Measurements from ENCODE around the gene STK39. TPM values are rescaled to one million over a fixed set of nuclear protein-coding genes. Genes with fewer than 3 reads are reported as not detected.
A peak's percentile ranks its signal among the peaks of the same experiment; 100 is the strongest.

The STK39 gene
- total RNA-seq, 3 donors from 2014 or later, result 36.4 to 57.5 (median 52.5) TPM

DNA sequence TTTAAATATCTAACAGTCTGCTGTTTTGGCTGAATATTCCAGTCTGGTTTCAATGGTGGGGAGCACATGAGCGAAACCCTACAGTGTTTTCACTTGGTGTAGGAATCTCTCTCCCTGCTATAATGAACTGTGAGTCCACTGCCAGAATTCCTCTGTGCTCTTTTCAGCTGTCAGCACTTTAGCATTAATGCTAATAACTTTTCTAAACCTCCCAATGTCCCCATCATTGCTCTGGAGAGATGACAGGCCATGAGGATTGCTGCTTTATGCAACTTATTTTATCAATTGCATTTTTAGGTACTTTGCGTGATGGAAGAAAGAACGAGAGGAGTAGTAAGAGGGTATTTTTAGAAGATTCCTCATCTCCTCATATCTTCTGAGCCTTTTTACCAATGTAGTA lies 25.3 kb downstream of the STK39 start:
- Histone ChIP-seq H3K36me3 (ENCODE audit: low read depth) (no peaks in the 10 kb centered on the region), H3K4me3 (no peak overlapping the region), H3K4me1 (ENCODE audit: low read depth) (peaks cover 34% of the 10 kb centered on the region), H3K9me3 (no peaks in the 10 kb centered on the region)
- no peak for DNase-seq
- TF ChIP-seq, protein P1, sequence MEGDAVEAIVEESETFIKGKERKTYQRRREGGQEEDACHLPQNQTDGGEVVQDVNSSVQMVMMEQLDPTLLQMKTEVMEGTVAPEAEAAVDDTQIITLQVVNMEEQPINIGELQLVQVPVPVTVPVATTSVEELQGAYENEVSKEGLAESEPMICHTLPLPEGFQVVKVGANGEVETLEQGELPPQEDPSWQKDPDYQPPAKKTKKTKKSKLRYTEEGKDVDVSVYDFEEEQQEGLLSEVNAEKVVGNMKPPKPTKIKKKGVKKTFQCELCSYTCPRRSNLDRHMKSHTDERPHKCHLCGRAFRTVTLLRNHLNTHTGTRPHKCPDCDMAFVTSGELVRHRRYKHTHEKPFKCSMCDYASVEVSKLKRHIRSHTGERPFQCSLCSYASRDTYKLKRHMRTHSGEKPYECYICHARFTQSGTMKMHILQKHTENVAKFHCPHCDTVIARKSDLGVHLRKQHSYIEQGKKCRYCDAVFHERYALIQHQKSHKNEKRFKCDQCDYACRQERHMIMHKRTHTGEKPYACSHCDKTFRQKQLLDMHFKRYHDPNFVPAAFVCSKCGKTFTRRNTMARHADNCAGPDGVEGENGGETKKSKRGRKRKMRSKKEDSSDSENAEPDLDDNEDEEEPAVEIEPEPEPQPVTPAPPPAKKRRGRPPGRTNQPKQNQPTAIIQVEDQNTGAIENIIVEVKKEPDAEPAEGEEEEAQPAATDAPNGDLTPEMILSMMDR (IDR thresholded peaks at IDR 0.05), result no peak
- no peak for ATAC-seq
- intact Hi-C loops (cut with DNase I, micrococcal nuclease), result no loop called here

DNA sequence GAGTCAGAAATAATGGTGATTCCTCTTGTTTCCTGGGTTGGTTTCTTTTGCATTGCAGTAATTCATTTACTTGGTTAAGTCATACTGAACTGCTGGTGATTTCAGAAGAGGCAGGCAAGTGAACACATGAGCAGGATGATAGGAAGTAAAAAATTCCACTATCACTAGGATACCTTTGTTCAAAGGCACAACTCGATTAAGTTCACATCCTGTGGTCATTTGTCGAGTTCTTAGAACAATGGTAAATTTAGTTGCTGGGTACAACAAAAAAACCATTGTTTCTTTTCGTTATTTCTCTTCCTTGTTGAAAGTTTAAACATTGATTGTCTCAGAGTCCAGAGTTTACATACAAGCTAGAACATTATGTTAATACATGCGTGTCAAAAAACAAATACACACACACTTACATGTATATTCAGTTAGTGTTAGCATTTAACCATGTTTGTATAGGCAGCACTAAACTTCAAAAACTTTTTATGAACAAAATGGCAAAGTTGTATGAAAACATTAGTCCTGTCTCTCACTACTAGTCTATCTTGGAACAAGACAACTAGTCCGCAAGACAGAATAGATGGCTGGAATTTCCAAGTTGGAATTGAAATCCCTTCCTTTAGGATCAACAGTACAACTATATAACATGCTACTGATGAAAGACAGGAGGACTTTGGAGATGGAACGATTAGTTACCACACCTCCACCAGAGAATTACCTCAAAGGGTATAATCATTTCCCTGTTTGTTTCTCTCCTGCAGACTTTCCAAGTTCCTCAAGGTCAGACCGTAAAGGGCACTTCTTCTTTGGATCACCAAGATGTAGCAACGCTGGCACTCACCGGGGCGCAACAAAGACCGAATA lies 26.2 kb downstream of the STK39 start:
- ATAC-seq (peak; percentile 74), DNase-seq (no peak)
- no peaks in the 10 kb centered on the region for H3K9me3 ChIP-seq
- no peak overlapping the region for H3K4me3 ChIP-seq
- no peaks in the 10 kb centered on the region for H3K36me3 ChIP-seq (ENCODE audit: low read depth)
- H3K4me1 ChIP-seq (ENCODE audit: low read depth), result peaks cover 41% of the 10 kb centered on the region
- intact Hi-C loops (cut with DNase I, micrococcal nuclease), result no loop called here
- TF ChIP-seq, protein P1 (IDR thresholded peaks at IDR 0.05), result no peak

DNA sequence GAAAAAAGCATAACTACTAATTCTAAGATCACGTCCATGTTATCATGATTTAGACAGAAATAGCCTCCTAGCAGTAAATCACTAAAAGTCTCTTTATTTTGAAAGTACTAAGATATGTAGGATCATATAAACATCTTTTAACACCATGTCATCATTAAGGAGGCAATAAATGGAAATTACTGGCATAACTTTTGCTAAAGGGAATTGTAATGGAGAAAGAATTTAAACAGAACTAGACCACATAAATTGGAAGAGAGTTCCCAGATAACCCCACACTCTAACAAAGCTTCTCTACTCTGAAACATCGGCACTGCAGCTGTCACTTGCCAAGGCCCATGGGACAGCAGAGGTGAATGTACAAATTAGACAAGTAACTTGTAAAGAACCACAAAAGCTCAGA lies 29.5 kb downstream of the STK39 start:
- no peak overlapping the region for H3K4me3 ChIP-seq
- ATAC-seq, result no peak
- peaks cover 28% of the 10 kb centered on the region for H3K4me1 ChIP-seq (ENCODE audit: low read depth)
- intact Hi-C loops (cut with DNase I, micrococcal nuclease), result no loop called here
- TF ChIP-seq, protein P1 (IDR thresholded peaks at IDR 0.05), result no peak
- DNase-seq, result no peak
- no peaks in the 10 kb centered on the region for H3K9me3 ChIP-seq
- no peaks in the 10 kb centered on the region for H3K36me3 ChIP-seq (ENCODE audit: low read depth)

DNA sequence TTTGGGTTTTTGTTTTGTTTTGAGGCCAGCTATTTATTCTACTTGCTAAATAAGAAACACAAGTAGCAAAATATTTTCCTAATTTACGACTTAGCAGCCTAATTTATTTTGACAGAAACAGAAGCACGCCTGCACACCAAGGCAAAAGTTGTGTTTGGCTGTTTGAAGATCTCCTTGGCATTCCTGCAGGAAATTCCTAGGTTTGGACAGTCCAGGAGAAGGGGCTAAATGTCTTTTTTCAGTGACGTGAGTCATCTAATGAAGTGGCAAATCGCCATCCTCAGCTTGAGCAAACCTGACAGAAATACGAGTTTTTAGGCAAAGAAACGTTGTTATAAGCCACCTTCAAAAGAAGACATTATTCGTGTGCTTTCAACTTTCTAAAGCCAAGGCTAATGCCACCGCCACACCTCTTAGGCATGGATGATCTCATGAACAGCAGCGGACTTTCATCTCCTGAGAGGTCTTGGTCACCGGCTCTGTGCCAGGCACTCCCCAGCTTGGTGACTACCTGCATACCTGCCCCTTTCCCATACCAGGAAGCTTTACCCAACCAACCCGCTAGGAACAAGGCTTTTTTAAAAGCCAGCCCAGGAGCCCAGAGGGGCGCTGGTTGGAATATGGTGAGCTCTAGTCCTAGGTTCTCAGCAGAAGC lies 30.9 kb downstream of the STK39 start:
- ATAC-seq, result peak; percentile 88
- peak; percentile 84 to 87 (median 86) for DNase-seq

DNA sequence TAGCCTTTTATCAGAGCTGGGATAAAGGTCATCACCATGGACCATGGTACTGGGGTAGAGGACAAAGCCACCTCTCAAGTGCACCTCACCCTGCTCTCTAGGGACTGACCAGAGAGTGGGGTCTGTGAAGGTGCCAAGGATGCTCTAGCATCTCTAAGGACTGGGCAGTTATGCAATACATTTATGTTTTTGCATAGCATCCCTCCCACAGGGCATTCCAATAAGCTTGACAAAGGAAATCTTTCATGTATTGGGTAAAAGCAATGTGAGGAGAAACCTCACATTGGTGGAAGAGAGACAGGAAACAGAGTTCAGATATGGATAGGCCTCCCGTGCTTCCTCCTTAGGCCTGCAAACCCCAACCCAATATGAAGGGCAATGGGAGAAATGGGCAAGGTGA lies 31.6 kb downstream of the STK39 start:
- DNase-seq (no peak), ATAC-seq (no peak)
- no peaks in the 10 kb centered on the region for H3K9me3 ChIP-seq
- H3K4me3 ChIP-seq, result no peak overlapping the region
- TF ChIP-seq, protein P1 (IDR thresholded peaks at IDR 0.05), result no peak
- H3K36me3 ChIP-seq (ENCODE audit: low read depth), result no peaks in the 10 kb centered on the region
- peaks cover 35% of the 10 kb centered on the region for H3K4me1 ChIP-seq (ENCODE audit: low read depth)
- intact Hi-C loops (cut with DNase I, micrococcal nuclease), result no loop called here

More for the DNA sequence above, 30.9 kb downstream of the STK39 start:
- Histone ChIP-seq H3K4me3 (no peak overlapping the region), H3K9me3 (no peaks in the 10 kb centered on the region), H3K36me3 (ENCODE audit: low read depth) (no peaks in the 10 kb centered on the region), H3K4me1 (ENCODE audit: low read depth) (peaks cover 32% of the 10 kb centered on the region)
- TF ChIP-seq, protein P1 (IDR thresholded peaks at IDR 0.05), result no peak
- intact Hi-C loops (cut with DNase I, micrococcal nuclease), result no loop called here

Data from mucosa of descending colon (tissue), 3 donors.